GM13976 (cell line): ENCODE measurements around the gene C4BPB.

ENCODE experiments used
- DNase-seq: peaks from one replicate; pipeline ENCODE4 v3.0.0; 2012; ENCODE audit warnings: low spot score
- CTCF ChIP-seq: IDR thresholded peaks from 2 replicates; pipeline ENCODE4 v1.5.1; 2012; ENCODE audit warnings: borderline replicate concordance, mild to moderate bottlenecking; ENCODE audit not compliant: insufficient read depth; ENCODE audit errors: extremely low read depth, missing control alignments, control extremely low read depth
- in situ Hi-C: fragments of 300-500 bp; cut with MboI; formaldehyde crosslinking; loops from one replicate; pipeline ENCODE4 v1.12.0; 2022; ENCODE audit warnings: low sequenced_read_pairs, mixed read lengths, inconsistent platforms; ENCODE audit not compliant: unreplicated experiment

The C4BPB gene

GRCh38 chr1:207077012-207077411 lies 11.6 kb upstream of the C4BPB start:
- no peak for TF ChIP-seq CTCF
- in situ Hi-C loops = loop anchor here (25.0 kb wide), 1 partner anchor 410 kb away; the partner anchor contains the start of gene CR1
- no peak for DNase-seq

DNA sequence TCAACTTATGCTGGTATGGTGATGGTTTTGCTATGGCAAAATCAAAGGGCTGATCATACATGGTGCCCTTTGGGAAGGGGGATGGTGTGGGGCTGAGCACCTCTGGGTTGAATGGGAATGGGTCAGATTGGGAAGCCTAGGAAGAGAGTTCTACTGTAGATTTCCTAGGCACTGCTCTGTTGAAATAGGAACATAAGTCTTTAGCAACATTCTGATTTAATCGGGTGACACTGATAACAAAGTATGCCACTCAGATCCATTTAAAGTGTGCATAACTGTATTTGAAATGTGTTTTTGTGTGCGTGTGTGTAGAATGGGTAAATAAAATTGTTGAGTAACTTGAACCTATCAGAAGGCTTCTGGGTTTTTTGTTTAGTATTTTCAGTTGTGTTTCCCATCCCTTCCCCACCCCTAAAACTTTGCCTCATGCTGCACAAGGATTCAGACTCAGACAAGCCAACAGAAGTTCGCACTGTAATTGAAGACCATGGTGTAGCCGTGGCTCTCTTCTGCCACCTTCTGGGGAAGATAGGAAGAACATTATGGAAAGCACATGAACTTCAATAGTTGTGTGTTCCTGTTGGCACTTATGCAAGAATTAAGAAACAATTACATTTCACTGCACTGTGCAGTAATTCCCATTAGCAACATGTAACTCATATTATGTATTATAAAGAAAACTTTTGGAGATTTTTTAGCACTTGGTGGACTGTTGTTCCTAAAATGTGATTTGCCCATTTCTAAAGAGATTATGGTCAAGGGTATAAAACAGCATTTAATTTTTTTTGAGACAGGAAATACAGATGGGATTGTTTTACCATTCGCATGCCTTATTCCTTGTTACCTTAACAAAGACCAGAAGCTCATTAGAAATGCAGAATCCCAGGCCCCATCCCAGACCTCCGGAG lies 10.9 kb upstream of the C4BPB start:
- DNase-seq = peak; percentile 64
- peak; percentile 79 for TF ChIP-seq CTCF
- in situ Hi-C loops = loop anchor here (25.0 kb wide), 1 partner anchor 410 kb away; the partner anchor contains the start of gene CR1

GRCh38 chr1:207078578-207079132 lies 10.0 kb upstream of the C4BPB start:
- no peak for DNase-seq
- in situ Hi-C loops = loop anchor here (25.0 kb wide), 1 partner anchor 409 kb away; the partner anchor contains the start of gene CR1
- no peak for TF ChIP-seq CTCF

DNA sequence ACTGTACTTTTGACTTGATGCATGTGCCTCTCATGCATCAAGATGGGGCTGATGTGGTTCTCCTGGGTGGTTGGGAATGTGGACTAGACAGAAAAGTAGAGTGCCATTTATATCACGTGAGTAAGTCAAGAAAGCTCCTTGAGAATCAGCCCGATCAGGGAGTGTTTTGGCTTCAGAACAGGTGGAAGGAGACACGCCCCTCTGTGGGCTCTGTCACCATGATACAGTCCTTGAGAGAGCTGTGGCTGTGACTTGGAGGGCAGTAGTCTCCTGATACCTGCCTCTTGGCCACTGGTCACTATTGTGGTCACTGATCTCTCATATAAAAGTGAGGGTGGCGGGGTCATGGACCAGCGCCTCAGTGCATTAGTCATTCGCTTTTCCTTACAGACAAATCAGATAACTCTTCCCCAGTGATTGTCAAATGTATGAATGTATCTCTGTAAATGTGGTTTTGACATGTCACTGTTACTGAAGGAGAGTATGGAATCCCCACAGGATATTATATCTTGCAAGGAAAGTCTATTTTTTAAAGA lies 8.9 kb upstream of the C4BPB start:
- TF ChIP-seq CTCF = no peak
- in situ Hi-C loops = loop anchor here (25.0 kb wide), 1 partner anchor 408 kb away; the partner anchor contains the start of gene CR1
- DNase-seq = no peak

DNA sequence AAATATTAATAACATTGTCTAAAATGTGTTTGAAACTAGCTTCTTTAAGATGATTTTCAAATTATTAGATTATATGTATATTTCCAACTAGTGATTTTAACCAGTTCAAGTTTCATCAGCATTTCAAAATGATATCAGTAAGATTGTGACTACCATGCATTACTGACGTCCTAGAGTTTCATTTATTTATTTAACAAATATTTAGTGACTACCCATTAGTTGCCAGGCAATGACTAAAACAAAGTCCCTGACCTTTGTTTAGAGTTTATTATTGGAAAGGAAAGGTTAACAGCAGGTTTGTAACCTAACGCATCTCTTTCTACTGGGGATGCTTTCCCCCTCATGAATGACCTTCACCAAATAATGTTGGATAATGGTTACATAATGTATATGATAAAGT lies 7.6 kb upstream of the C4BPB start:
- DNase-seq = no peak
- in situ Hi-C loops = loop anchor here (25.0 kb wide), 1 partner anchor 406 kb away; the partner anchor contains the start of gene CR1
- no peak for TF ChIP-seq CTCF

DNA sequence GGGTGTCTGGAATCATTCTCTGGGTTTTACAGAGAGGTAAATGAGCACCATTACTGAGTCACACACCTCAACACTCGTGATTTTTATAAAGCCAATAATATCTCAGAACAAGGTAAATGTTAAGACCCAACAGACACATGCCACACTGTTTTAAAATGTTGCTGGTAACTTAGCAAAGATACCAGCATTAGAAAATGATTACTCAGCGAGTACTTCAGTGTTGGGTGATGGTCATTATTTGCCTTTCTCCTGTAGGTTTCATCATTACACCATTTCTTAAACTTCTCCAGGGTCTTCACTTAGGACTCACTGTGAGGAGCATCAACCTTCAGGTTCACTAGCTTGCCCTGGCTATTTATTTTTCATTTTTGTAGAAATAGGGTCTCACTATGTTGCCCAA lies 6.9 kb upstream of the C4BPB start:
- DNase-seq = no peak
- no peak for TF ChIP-seq CTCF
- in situ Hi-C loops = loop anchor here (25.0 kb wide), 1 partner anchor 405 kb away; the partner anchor contains the start of gene CR1
